CD1c-positive myeloid dendritic cell (primary cell): Measurements from ENCODE around the gene COL8A2.

Experiments used
- DNase-seq: peaks from one replicate; pipeline ENCODE4 v3.0.0-alpha.2; 2016; ENCODE audit errors: extremely low spot score

Gene COL8A2

DNA sequence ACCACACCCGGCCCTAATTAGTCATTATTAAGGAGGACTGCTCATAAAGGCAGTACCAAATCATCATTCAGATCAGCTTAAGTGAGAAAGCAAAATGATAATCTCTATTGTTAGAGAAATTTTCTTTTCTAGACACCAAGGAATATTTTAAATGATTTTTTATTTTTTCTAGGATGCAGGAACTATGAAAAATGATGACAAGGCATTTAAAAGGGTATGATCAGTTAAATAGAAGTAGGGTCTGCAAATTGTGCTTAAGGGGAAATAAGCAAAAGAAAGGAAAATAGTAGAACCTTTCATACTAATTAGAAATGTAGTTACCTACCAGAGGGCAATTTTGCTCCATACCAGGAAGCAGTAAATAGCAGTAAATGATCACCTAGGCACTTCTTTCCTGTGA lies 62.7 kb downstream of the COL8A2 start:
- no peak for DNase-seq

DNA sequence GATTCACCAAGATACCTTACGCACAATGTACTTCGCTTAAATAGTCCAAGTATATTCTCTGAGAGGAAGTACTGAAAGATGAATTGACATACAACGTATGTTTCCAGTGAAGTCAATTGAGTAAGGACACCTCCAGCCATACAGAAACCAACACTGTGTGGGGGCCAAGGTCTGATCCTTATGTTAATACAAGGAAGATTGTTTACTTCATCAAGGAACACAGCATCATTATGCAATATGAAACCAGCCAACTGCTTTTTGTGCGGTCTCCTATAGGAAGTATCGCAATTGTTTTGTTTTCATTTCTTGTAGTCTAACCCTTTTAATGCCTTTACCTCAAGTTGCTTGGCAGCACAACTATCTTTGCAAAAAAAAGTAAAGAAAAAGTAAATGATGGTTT lies 69.3 kb downstream of the COL8A2 start:
- DNase-seq: peak; percentile 71

DNA sequence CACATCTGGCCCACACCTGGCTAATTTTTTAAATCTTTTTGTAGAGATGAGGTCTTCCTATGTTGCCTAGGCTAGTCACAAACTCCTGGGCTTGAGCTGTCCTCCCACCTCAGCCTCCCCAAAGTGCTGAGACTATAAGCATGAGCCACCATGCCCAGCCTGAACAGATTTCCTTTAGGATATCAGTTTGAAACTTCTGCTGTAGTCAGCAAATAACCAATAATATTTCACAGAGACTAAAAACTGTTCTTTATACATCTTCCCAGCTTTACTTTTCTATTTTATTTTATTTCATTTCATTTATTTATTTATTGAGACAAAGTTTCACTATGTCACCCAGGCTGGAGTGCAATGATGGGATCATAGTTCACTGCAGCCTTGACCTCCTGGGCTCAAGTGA lies 71.0 kb downstream of the COL8A2 start:
- DNase-seq: no peak

DNA sequence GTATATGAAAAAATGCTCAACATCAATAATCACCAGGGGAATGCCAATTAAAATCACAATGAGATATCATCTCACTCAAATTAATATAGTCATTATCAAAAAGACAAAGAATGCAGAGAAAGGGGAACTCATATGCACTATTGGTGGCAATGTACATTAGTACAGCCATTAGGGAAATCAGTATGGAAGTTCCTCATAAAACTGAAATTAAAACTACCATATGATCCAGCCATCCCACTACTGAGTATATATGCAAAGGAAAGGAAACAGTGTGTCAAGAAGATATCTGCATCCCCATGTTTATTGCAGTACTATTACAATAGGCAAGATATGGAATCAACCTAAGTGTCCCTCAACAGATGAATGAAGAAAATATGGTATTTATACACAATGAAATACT lies 73.2 kb downstream of the COL8A2 start:
- peak; percentile 41 for DNase-seq
